Smooth muscle cell of the brain vasculature (primary cell): ENCODE results near the gene MOXD1.
"Not testable (repeated sequence)": the region's sequence is repeated elsewhere in the genome, so short reads cannot be mapped to it uniquely, and the experiment has no call there.

Experiments
- DNase-seq: peaks from one replicate; pipeline ENCODE4 v3.0.0-alpha.2; 2012; ENCODE audit warnings: low read depth, low spot score

MOXD1 gene

DNA sequence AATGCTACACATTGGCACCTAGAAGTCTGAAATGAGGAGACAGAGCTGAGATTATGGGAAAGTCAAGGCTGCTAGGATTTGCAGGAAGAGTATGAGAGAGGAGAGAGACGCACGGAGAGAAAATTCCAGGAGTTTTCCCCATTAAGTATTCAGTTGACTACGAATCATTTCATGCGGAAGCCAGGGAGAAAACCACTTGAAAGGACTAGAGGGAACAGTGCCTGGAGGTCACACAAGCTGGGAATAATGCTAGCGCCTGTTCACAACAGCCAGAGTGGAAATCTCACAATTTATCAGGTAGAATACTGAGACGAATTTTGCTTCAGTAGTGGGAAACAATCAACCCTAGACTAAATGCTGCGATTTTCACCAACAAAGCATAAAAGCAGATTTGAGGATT lies 118.6 kb downstream of the MOXD1 start:
- no peak for DNase-seq

DNA sequence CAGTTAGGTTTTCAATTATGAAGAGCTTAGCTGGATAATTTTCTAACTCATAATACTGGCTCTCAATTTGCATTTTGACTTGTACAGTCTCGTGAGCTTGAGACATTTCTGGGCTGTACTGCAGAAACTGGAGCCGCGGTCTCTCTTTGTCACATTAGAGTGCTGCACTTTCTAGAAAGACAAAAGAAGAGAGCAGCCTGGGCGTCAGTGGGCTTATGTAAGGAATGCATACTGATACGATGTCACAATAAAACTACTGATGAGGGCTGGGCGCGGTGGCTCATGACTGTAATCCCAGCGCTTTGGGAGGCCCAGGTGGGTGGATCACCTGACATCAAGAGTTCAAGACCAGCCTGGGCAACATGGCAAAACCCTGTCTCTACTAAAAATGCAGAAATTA lies 120.8 kb downstream of the MOXD1 start:
- no peak for DNase-seq

DNA sequence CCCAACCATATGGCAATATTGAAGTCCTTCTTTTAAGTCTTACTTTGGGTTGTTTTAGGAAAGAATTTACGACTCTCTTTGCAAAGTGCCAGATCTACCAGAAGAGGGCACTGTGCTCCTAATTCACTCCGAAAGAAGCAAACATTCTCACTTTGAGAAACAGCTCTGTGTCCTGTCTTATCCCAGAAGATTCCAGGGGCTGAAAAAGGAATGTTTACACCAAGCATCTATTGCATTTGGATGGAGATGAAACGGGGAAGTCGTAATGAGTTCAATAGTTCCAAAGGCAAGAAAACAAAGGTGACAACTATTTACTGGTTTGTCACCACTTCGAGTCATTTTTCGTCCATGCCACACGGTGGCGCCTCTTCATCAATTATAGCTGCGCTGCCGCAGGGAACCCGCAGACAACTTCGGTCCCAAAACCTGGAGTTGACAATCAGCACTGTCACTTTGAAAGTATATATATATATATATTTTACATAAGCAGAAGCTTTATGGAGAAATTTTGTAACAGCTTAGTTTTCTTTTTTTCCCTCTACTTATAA lies 121.6 kb downstream of the MOXD1 start:
- peak; percentile 36 for DNase-seq

DNA sequence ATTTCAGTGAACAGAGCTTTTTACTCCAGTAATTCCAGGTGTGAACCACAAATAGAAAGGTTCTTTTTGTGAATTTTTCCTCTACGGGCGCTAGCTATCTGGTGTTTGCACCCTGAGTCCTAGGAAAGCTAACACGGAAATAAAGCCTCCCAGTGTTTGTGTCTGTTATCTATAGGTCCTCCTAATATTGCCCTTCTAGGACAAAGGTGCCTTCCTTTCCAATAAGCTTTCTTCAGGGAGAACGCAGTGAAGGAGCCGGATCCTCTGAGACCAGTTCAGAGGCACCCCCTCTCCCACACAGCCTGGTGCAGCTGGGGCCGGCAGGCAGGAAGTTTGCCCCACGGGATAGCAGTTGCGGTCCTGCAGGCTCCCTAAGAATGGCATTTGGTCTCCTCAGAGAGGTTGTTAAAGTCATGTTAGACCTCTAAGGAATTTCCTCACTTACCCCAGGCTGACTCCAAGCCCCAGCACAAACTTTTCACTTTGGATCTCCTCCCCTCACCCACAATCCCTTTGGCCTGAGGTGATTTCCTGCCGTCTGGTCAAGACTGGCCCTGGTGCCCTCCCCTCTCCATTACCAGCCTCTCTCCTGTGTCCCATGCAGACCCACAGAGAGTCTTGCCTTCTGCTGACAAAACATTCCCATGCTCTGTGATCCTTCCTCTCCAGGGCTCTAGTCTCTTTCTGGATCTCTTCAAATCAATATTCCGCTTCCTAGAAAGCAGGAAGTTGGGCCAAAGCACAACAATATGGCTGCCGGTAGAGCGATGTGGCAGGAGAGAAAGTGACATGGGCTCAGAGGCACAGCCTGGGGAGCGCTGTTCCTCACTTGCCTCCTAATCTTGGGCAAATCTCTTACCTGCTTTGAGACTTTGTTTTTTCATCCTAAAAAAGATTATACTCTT lies 126.0 kb downstream of the MOXD1 start:
- no peak for DNase-seq

DNA sequence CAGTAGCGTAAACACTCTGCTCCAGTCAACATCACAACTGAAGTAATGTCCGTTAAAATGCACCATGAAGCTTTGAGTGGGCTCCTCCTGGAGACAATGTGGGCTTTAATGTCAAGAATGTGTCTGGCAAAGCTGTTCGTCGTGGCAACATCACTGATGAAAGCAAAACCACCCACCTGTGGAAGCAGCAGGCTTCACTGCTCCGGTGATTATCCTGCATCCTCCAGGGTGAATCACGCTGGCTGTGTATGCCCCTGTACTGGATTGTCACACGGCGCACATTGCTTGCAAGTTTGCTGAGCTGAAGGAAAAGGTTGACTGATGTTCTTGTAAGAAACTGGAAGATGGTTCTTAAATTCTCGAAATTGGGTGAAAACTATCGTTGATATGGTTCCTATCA lies 128.5 kb downstream of the MOXD1 start:
- no peak for DNase-seq

DNA sequence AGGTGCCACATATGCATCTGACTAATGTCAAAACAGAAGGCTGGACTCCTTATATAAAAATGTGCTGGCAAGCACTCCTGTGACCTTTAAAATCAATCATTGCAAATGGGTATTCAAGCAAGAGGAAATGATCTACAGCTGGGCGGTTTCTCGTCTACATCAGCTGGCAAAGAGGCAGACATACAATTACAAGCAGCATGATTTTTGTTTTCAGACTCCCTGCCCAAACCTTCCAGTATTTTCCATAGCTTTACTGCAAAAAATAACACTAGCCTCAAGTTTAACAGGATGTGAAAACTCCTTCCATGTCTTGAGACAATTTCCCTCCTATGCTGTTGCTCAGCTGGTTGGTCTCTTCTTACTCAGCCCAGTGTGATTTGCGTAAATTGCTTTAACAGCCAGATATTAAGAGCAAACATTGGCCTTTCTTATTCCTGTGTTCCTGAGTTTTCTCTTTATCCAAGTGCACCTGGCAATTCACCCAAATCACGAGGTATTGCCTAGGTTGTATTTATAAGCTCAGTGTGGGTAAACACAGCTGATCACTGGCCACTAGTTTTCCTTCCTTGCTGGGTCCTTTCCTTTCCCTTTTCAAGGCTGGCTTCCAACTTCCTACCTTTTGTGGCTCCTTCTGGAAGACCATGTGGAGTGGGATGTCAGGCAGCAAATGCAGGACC lies 130.4 kb downstream of the MOXD1 start:
- no peak for DNase-seq

DNA sequence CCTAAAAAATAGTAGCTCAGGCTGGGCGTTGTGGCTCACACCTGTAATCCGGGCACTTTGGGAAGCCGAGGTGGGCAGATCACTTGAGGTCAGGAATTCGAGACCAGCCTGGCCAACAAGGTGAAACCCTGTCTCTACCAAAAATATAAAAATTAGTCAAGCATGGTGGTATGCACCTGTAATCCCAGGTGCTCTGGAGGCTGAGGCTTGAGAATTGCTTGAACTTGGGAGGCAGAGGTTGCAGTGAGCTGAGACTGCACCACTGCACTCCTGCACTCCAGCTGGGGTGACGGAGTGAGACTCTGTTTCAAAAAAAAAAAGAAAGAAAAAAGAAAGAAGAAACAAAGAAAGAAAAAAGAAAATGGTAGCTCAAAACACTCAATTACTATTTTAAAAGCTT lies 132.6 kb downstream of the MOXD1 start:
- not testable (repeated sequence) for DNase-seq

DNA sequence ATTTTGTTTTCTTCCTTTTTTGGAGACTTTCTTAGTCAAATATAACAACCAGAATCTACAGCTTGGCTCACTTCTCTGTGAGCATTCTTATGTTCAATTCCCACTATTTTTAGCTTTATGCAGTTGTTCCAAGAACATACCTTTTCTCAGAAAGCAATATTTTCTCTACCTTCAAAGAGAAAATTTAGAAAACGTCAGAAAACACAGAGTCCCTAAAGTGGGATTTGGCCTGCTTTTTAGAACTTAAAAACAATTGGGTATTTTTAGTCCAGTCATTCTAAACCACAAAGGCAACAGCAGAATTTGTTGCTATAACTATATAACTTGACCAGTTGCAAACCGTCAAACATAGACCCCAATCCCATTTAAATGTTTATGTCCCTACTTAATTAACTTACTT lies 133.1 kb downstream of the MOXD1 start:
- DNase-seq: no peak

DNA sequence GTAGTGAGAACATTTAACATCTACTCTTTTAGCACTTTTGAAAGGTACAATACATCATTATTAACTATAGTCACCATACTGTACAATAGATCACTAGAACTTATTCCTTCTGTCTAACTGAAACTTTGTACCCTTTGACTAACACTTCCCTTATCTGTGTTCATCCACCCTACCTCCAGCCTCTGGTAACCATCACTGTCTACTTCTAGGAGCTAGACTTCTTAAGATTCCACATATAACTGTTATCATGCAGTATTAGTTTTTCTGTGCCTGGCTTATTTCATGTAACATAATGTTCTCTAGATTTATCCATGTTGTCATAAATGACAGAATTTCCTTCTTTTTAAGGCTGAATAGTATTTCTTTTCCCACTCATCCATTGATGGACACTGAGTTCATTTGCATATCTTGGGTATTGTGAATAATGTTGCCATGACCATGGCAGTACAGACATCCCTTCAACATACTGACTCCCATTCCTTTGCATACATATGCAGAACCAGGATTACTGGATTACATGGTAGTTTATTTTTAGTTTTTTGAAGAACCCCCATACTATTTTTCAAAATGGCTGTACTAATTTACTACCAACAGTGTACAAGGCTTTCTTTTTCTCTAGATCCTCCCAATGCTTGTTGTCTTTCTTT lies 135.7 kb downstream of the MOXD1 start:
- DNase-seq: no peak

DNA sequence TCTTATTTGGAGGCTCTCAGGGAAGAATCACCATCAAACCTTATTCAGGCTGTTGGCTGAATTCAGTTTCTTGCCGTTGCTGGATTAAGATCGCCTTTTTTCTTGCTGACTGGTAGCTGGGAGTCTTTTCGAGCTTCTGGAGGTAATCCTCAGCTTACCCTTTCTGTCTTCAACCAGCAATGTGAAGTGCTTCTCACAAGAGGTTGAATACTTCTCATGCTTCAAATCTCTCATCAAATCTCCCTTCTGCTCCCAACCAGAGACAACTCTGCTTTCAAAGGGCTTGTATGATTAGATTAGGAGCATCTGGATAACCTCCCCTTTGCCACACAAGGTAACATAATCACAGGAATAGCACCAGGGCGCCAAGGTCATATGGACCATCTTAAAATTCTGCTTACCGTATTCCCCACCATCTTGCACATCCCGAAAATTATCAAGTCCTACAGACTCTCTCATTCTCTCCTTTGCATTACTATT lies 137.2 kb downstream of the MOXD1 start:
- no peak for DNase-seq

DNA sequence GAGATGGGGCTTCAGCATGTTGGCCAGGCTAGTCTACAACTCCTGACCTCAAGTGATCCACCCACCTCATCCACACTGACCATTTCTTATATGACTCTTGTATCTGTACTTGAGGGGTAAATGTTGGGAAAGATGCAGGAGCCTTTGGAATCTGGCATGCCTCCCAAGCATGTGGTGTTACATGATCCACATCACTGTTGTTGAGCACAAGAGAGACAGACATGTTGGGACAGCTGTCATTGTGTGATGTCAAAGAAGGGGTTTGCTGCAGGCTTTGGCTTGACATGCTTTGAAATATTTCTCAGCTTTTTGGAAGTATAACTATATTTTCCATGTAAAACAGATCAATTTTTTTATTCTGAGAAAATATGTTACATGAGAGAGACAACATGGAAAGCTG lies 139.9 kb downstream of the MOXD1 start:
- no peak for DNase-seq

DNA sequence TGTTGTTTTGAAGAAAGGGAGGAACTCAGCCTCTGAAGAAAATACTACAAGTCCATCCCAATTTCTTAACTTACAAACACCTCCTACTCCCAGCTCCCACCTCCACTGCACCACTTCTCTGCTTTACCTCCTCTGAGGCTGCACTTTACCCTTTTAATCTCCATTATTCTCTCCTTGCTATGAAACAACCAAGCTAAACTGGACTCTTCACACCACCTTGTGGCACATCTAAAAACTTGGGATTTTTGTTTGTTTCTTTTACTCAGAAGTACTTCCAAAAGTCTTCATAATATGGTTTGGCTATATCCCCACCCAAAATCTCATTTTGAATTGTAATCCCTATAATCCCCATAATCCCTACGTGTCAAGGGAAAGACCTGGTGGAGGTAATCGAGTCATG lies 142.2 kb downstream of the MOXD1 start:
- DNase-seq: no peak

DNA sequence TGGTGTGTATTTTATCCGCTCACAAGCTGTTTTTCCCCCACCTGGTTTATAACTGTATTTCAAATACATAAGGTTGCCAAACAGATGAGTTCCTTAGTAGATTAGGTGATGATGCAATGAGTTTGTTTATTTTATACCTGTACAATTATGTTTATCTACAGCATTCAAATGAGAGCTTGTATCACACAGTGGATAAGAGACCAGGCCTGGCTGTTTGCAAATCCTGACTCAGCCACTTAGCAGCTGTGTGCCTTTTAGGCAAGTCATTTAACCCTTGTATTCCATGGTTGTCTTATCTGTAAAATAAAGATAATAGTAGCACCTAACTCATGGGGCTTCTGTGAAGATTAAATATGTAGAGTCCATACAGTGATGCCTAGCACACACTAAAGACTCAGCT lies 143.7 kb downstream of the MOXD1 start:
- no peak for DNase-seq

DNA sequence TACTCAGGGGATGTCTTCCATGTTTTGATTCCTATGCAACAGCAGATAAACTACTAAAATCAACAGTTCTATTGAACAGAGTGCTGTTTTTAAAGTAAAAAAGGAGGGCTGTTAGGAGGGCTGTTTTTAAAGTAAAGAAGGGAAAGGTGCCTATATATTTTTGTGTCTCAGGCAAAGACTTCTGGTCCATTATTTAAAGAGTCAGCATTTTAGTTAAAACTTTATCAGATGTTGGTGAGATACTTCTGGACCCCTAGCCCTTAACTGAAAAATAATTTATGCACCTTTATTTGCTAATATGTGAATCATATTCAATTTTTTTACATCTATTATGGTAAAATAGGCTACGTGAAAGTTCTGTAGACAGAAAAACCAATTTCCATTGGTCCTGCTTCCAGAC lies 144.8 kb downstream of the MOXD1 start:
- no peak for DNase-seq

DNA sequence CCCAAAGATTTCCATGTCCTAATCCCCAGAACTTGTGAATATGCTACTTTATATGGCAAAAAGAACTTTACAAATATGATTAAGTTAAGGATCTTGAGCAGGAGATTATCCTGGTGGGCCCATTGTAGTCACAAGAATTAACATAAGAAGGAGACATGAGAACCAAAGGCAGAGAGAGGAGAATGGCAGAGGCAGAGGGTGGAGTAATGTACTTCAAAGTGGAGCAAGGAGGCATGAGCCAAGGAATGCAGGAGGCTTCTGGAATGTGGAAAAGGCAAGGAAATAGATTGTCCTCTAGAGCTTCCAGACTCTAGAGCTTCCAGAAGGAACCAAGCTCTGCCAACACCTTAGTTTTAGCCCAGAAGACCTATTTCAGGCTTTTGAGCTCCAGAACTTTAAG lies 147.4 kb downstream of the MOXD1 start:
- no peak for DNase-seq

DNA sequence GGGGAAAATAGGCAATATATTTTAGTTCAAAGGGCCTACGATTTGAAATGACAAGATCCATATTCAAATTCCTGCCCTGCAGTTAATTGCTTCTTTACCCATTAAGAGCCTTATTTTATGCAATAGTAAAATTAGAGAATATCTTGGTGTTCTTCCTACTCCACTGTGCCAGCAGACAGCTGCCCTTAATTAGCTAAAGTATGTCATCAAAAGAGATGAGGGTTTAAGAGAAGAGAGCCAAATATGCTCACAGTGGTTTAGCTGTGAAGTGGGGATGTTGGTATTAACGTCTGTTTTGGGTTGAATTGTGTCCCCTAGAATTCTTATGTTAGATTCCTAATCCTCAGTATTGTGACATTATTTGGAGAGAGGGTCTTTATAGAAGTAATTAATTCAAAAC lies 148.1 kb downstream of the MOXD1 start:
- DNase-seq: no peak

DNA sequence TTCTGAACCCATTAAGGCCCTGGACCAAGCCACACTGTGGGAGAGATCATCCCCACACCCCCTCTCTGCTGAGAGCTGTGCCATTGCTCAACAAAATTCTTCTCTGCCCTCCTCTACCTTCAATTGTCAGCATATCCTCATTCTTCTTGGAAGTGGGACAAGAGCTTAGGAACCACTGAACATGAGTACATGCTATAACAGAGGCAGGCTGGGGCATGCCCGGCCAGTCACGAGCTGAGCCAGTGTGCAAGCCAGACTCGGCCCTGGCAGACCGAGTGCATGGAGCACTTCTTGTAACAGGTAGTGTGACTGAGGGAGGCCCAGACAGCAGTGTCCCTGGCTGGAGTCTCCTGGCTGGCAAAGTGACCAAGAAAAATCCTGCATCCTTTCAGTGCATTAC lies 149.2 kb downstream of the MOXD1 start:
- DNase-seq: no peak

DNA sequence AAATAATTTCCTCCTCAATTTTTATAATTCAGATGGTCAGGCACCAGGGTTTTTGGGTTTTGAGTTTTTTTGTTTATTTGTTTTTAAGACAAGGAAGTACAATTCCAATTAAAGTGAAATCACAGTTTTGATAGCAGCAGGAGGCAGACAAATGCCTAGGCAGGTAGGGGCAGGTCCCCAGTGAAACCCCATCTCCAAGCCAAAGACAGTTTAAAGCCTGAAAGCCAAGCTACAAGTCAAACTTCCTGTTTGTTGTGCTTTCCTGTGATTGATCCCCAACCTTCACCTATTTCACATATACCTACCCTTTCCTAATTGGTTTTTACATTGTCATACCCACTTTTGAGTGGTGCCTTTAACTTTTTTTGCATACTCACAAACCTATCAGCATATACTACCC lies 149.6 kb downstream of the MOXD1 start:
- DNase-seq: no peak

DNA sequence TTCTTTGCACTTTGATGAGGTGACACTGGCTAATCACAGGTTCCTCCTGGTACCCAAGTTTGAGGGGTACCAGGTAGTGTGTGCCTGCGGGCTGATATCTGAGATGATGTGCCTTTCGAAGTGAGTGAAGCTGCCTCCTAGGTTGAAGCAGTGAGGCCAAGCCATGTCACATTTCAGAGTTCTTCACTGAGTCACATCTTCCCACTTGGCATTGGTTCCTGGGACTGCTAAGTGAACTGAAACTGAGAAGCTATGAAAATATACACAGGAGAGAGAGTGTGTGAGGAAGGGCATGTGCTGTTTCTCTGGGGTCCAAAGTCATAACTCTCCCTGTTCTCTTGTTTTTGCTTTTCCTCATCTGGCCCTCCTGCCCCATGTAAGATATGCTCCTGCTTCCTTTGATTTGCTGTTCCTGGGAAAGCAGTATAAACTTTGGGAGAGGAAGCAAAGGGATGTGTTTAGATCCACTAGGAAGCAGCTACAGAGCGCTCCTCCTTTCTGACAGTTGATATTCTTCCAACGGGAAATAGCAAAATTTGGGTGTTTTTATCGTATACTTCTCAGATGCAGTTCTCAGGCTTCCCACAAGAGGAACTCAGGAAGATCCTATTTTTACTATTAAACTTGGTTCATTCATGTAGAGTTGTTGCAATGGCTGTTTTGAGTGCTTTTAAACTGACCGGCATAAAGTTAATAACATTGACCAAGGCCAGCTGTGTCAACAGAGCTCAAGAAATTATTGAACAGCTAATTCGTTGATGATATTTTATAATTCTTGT lies 153.7 kb downstream of the MOXD1 start:
- no peak for DNase-seq

DNA sequence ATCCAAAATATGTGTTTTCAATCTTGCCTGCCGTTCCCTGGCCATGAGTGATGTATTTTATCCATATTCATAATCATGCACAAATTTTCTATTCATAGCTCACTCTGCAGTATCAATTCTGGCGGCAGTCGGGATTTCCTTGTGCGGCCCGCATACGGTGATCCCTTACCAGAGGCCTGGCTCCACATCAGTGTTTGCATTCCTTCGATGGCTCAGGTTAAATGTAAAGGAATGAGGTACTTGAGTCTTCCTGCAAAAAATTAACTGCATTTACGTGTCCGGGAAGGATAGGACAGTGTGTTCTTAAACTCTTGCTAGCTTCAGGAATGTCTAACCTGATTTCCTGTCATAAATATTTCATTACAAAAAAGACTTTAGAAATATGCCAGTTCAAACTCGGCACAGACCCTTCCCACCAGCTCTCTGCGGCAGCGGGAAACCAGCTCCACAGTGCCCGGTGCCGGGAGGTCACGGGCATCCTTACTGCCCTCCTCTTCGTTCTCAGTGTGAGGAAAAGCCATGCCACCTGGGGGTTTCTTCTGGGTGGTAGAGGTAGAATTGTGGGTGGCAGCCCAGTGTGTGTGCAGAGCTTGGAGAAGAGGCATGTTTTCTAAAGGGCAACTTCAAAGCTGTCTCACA lies 154.5 kb downstream of the MOXD1 start:
- no peak for DNase-seq

DNA sequence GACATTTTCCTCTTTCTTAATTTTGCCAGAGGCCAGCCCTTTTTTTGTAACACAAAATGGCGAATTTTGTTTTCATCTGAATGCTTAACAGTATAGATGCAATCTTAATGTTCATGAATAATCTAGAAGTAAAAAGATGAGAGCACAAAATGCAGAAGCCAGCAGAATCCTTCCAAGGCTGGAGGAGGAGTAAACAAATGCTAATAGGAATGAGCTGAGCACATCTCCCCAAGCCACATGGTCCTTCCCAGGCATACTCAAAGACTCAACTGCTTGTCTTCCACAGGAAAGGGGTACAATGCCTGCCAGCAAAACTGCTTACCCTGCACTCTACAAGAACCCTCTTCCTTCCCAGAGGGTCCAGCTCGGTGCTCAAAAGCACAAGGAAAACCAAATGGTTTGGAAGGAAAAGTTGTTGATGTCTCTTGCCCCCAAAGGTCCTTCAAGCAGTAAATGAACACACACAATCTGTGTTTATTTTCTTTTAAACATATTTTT lies 155.1 kb downstream of the MOXD1 start:
- no peak for DNase-seq
